GM12878 (cell line): ENCODE results near the gene RNASEL.

ENCODE experiments used
- EZH2 ChIP-seq: IDR thresholded peaks from 2 replicates; pipeline ENCODE4 v1.6.1; 2012; ENCODE audit warnings: low read depth, mild to moderate bottlenecking, control low read depth, inconsistent platforms, low read length, borderline replicate concordance; ENCODE audit not compliant: control insufficient read depth
- TF ChIP-seq, protein P1 (sequence below), 3 experiments: IDR thresholded peaks in 2 of 3; conservative IDR thresholded peaks in 1 of 3; 2 replicates each; pipeline ENCODE4 v1.5.1; 2011; ENCODE audit warnings: low read depth in 3 of 3, low read length in 3 of 3, mild to moderate bottlenecking in 3 of 3, control low read depth in 2 of 3, moderate library complexity in 2 of 3, inconsistent platforms in 1 of 3, mixed read lengths in 1 of 3; ENCODE audit not compliant: control insufficient read depth in 2 of 3, insufficient read depth in 1 of 3; ENCODE audit errors: extremely low read depth in 1 of 3

DNA sequence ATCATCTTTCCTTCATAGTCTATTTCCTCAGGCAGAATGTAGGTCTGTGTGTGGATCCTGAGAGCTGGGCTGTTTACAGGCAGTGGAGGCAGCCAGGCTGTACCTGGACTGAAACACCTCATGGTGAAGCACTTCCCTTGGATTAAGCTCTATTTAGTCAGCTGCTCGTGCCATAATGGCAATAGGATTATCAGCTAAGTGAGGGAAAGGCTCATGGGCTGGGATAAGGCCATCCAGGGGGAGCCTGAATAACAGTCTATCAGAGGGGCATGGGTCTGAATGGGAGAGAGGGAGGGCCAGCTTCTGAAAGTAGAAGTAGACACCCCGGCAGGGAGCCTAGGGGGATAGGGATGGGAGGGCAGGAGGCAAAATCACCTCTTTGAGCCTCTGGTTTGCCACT is 8.3 kb downstream of the RNASEL start:
- TF ChIP-seq, protein P1, sequence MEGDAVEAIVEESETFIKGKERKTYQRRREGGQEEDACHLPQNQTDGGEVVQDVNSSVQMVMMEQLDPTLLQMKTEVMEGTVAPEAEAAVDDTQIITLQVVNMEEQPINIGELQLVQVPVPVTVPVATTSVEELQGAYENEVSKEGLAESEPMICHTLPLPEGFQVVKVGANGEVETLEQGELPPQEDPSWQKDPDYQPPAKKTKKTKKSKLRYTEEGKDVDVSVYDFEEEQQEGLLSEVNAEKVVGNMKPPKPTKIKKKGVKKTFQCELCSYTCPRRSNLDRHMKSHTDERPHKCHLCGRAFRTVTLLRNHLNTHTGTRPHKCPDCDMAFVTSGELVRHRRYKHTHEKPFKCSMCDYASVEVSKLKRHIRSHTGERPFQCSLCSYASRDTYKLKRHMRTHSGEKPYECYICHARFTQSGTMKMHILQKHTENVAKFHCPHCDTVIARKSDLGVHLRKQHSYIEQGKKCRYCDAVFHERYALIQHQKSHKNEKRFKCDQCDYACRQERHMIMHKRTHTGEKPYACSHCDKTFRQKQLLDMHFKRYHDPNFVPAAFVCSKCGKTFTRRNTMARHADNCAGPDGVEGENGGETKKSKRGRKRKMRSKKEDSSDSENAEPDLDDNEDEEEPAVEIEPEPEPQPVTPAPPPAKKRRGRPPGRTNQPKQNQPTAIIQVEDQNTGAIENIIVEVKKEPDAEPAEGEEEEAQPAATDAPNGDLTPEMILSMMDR (IDR thresholded peaks at IDR 0.05 in 2 of 3, conservative IDR thresholded peaks at IDR 0.05 in 1 of 3; ENCODE audit: control insufficient read depth in 2 of 3, extremely low read depth in 1 of 3, insufficient read depth in 1 of 3, low read depth in 3 of 3, low read length in 3 of 3): no peak
- no peak for TF ChIP-seq EZH2
